AG04450 (cell line): ENCODE results near the gene TOMM40L. TPM values are rescaled to one million over a fixed set of nuclear protein-coding genes. Genes with fewer than 3 reads are reported as not detected.
"Not testable (repeated sequence)": the region's sequence is repeated elsewhere in the genome, so short reads cannot be mapped to it uniquely, and the experiment has no call there.

Experiments
- CTCF ChIA-PET: fragments of 300-600, 350-600 bp; formaldehyde crosslinking; extraction: SDS; loops from one replicate; lab custom pipeline; 2022; ENCODE audit warnings: antibody characterized with exemption, inconsistent platforms; lab: Charles Lee
- POLR2A ChIA-PET: fragments of 350-600 bp; formaldehyde crosslinking; extraction: SDS; loops from one replicate; lab custom pipeline; 2021; ENCODE audit warnings: antibody characterized with exemption, inconsistent platforms; lab: Yijun Ruan, JAX
- DNase-seq: peaks from one replicate; pipeline ENCODE4 v3.0.0-alpha.2; 2011; ENCODE audit warnings: low read depth, low spot score
- H3K27ac ChIP-seq: one replicate; pipeline ENCODE4 v1.5.1; 2012; ENCODE audit warnings: low read depth, low read length, control low read depth
- H3K27me3 ChIP-seq: one replicate; pipeline ENCODE4 v1.6.0; 2012; ENCODE audit warnings: low read length; ENCODE audit not compliant: control insufficient read depth, insufficient read depth
- H3K4me3 ChIP-seq: 2 replicates; pipeline ENCODE4 v1.5.1; 2011; ENCODE audit warnings: mild to moderate bottlenecking, low read depth, low read length, control low read depth
- H3K9me3 ChIP-seq: 2 replicates; pipeline ENCODE4 v1.5.1; 2012; ENCODE audit warnings: low read length; ENCODE audit not compliant: control insufficient read depth, insufficient read depth
- CTCF ChIP-seq: IDR thresholded peaks from 2 replicates; pipeline ENCODE4 v1.5.1; 2011; ENCODE audit warnings: low read depth, low read length, control low read depth, inconsistent platforms
- polyA plus RNA-seq: library from polyadenylated mRNA; depleted of rRNA; stranded (reverse); fragments of >200 nt; gene quantifications from 2 replicates; pipeline ENCODE4 v1.2.3, GENCODE V29; 2011

Gene TOMM40L
- polyA plus RNA-seq, 1 experiment, result 9.3 TPM

- CTCF ChIA-PET, result interaction anchor here (0.9 to 1.7 kb wide), 3 partner anchors 9 to 146 kb away, joined by 3 to 7 read pairs (median 3); partner anchors contain the start of gene TOMM40L
- peaks cover 12% of the 10 kb centered on the region for H3K27me3 ChIP-seq
- no peak for DNase-seq
These were observed 10.3 kb downstream of the TOMM40L start for GRCh38 chr1:161235957-161236775.

GRCh38 chr1:161238039-161238473 is 12.2 kb downstream of the TOMM40L start, which contains the start of gene NR1I3:
Gene NR1I3, minus strand, starts transcription at chr1:161238203. Its CDS starts 1,638 bp downstream, at chr1:161236565.
- CTCF ChIA-PET, result interaction anchor here (1.1 to 1.6 kb wide), 3 partner anchors 11 to 144 kb away, joined by 3 to 11 read pairs (median 5); no protein-coding TSS in a partner anchor
- H3K27me3 ChIP-seq, result peaks cover 11% of the 10 kb centered on the region
- DNase-seq, result no peak
- H3K4me3 ChIP-seq, result no peak within 1 kb of the TSS
- no peak within 1 kb of the TSS for H3K27ac ChIP-seq
- TF ChIP-seq CTCF, result no peak
- POLR2A ChIA-PET, result no interaction called here
- H3K9me3 ChIP-seq, result no peaks in the 10 kb centered on the region

More at GRCh38 chr1:161235957-161236775, 10.3 kb downstream of the TOMM40L start:
- Histone ChIP-seq H3K27ac (no peak overlapping the region), H3K4me3 (no peak overlapping the region), H3K9me3 (no peaks in the 10 kb centered on the region)
- POLR2A ChIA-PET, result no interaction called here
- TF ChIP-seq CTCF, result no peak

GRCh38 chr1:161241682-161242081 is 15.8 kb downstream of the TOMM40L start:
- no peak for DNase-seq
- ChIA-PET CTCF (interaction anchor here (1.3 kb wide), 1 partner anchor 15 kb away, joined by 4 read pairs; no protein-coding TSS in a partner anchor), POLR2A (no interaction called here)
- Histone ChIP-seq H3K27ac (no peak overlapping the region), H3K9me3 (no peaks in the 10 kb centered on the region), H3K4me3 (no peak overlapping the region), H3K27me3 (peaks cover 9% of the 10 kb centered on the region)
- no peak for TF ChIP-seq CTCF

GRCh38 chr1:161242313-161242712 is 16.5 kb downstream of the TOMM40L start:
- no peak for TF ChIP-seq CTCF
- no peaks in the 10 kb centered on the region for H3K9me3 ChIP-seq
- ChIA-PET POLR2A (no interaction called here), CTCF (interaction anchor here (0.9 to 2.0 kb wide), 3 partner anchors 16 to 140 kb away, joined by 3 to 4 read pairs (median 4); partner anchors contain the start of gene TOMM40L)
- peaks cover 9% of the 10 kb centered on the region for H3K27me3 ChIP-seq
- no peak for DNase-seq
- H3K27ac ChIP-seq, result no peak overlapping the region
- no peak overlapping the region for H3K4me3 ChIP-seq

- Histone ChIP-seq H3K9me3 (no peaks in the 10 kb centered on the region), H3K4me3 (no peak overlapping the region), H3K27me3 (peaks cover 9% of the 10 kb centered on the region), H3K27ac (no peak overlapping the region)
- no peak for TF ChIP-seq CTCF
- ChIA-PET POLR2A (no interaction called here), CTCF (no interaction called here)
- no peak for DNase-seq
These were observed 19.0 kb downstream of the TOMM40L start for GRCh38 chr1:161244888-161245287.

GRCh38 chr1:161250100-161250499 is 24.2 kb downstream of the TOMM40L start:
- not testable (repeated sequence) for H3K27ac ChIP-seq, H3K9me3 ChIP-seq, DNase-seq, H3K27me3 ChIP-seq, H3K4me3 ChIP-seq
- CTCF ChIA-PET, result interaction anchor here (1.2 to 3.5 kb wide), 3 partner anchors 22 to 42 kb away, joined by 4 to 12 read pairs (median 9); no protein-coding TSS in a partner anchor
- POLR2A ChIA-PET, result interaction anchor here (1.2 kb wide), 1 partner anchor 9 kb away, joined by 3 read pairs; no protein-coding TSS in a partner anchor
